ENCODE measurements around the gene PRR22.

The PRR22 gene

GRCh38 chr19:5811117-5811516, 26.6 kb upstream of the PRR22 start:
- no peak for DNase-seq

GRCh38 chr19:5809469-5809868, 24.9 kb upstream of the PRR22 start:
- no peak for DNase-seq

DNA sequence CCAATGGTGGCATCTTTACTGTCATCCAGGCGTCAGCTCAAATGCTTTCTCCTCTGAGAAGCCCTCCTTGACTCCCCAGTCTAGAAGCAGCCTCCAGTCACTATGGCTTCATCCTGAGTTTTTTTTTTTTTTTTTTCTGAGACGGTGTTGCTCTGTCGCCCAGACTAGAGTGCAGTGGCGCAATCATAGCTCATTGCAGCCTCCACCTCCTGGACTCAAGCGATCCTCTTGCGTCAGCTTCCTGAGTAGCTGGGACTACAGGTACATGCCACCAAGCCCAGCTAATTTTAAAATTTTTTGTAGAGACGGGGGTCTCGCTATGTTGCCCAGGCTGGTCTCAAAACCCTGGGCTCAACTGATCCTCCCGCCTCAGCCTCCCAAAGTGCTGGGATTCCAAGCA, 24.5 kb upstream of the PRR22 start:
- no peak for DNase-seq

DNA sequence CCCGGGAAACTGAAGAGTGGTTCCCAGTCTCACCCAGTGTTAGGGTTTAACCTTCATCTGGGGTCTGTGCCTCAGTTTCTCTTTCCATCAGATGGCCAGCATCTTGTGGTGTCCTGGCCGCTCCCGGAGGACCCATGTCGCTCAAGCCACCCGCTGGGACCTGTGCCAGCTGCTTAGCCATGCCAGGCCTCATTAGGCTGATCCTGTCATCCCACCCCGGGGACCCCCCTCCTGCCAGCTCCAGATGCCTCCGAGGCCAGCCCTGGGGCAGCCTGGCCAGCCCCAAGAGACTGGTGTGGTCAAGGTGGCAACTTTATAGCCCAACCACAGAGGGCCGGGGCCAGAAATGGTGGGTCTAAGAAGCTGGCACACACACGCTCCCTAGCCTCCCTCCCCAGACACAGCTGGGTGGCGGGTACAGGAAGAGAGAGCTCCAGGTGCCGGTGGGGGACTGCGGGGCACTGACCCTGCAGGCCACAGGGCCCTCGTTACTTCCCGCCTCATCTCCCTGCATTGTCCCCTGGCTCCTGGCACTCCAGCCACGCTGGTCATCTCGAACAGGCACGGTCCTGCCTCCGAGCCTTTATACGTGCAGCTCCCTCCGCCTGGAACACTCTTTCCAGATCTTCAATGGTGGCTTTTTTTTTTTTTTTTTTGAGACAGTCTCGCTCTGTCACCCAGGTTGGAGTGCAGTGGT, 23.7 kb upstream of the PRR22 start:
- no peak for DNase-seq

DNA sequence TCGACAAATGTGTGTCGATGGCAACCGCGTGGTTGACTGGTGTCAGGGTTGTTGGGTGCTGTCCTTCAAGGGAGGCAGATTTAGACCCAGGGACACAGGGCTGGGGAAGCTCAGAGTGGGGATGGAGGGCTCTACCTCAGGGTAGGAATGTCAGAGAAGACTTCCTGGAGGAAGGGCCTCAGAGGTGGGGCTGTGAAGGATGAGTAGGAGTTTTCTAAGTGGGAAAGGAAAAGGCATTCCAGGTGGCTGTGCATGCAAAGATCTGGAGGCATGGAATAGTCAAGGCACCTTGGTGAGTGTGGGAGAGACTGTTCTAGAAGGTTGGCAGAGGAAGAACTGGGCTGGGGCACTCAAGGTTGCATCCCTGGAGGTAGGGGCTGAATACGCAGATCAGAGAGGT, 22.4 kb upstream of the PRR22 start:
- no peak for DNase-seq

GRCh38 chr19:5806133-5806489, 21.6 kb upstream of the PRR22 start:
- DNase-seq: no peak

DNA sequence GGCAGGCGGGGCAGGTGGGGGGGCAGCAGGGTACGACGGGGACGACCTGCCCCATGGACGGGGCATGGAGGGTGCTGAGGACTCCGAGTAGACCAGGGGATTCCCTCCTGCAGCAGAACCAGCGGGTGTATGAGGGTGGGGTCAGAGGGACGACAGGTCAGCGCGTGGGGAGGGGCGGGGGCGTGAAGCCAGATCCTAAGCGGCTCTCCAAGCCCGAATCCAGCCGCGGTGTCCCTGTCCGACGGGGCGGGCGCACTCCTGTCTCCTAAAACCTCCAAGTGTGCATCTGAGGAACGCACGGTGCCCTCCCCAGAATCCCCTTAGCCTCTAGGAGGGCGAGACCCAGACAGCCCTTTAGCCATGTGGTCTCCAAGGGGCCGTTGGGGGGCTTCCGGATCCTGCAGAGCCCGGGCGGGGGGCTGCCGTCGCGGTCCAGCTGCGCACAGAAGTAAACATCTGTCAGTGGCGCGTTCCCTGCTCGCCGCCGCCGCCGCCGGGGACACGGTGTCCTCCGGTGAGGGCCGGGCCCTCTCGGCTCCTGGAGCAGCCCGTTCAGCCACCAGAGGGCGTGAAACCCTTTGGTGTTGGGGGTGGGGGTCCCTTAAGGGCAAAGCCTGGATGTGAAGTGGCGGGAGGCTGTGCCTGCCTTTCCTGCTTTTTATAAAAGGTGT, 21.1 kb upstream of the PRR22 start:
- DNase-seq: peak; percentile 81

DNA sequence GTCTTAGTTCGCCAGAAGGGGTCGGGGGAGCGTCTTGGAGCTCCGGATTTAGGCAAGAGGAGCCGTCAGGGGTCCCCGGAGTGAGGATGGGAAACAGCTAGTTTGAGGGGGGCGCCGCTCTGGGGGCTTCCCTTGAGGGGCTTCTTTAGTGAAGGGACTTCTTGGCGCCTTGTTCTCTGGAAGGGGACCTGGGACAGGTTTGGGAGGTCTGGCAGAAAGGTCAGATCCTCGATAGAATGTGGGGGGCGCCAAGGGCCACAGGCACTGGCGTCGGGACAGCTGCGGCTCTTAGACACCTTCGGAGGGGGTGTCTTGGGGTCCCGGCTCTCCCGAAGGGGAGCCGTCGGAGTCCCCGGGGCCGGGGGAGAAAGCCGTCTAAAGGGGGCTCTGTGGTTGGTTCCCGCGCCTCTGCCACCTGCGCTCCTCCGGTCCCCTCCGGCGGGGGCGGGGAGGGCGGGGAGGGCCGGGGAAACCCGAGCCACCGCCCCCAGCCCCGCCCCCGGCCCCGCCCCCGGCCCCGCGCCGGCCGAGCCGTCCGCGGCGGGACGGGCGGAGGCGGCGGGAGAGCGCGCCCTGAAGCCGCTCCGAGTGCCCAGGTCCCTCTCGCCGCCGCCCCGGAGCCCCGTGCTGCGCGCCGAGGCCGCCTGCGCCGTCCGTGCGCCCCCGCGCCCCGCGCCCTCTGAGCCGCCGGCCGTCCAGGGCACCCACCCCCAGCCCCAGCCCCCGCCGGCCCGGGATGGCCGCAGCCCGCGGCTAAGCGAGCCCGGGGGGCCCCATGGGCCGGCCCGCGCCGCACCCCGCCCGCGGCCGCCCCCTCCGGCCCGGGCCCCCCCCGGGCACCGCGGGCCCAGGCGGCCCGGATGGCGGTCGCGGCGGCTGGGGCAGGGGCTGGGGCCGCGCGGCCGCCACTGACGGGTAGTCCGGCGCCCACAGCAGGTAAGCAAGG, 20.2 kb upstream of the PRR22 start, which contains the start of gene NRTN:
Gene NRTN (plus strand): TSS at position 552 of the 946 bp plus-strand sequence. CDS start 19,099 bp downstream, outside the sequence.
- DNase-seq: peak; percentile 35

DNA sequence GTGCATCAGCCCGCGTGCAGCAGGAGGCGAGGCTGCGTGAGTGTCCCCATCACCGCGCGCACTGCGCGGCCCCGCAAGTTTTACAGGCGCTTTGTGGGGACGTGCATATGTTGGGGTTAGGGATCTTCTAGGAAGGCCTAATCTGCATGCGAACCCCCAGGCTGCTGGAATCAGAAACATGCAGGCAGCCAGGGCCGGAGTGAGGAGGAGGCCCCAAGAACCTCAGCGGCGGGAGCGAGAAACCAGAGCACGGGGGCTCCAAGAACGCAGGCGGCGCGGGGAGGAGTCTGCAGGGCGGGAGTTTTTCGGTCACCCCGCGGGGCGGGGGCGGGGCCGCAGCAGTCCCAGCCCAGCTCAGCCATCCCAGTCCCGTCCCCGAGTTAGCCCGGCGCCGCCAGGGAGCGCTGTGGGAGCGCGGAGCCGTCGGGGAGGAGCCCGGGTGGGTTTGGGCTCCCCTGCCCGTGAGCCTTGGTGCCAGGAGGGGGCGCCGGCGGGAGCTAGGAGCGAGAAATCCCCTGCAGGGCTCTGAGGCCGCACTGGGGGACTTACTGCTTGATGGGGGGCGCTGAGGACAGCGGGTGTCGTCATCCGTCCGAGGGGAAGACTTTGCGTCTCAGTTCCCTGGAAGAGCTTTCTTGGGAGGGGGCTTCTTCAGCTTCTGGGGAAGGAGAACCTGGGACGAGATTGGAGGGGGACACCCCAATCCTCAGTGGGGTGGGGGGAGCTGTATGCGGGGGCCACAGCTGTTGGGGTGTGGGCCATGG, 19.4 kb upstream of the PRR22 start:
- DNase-seq: peak; percentile 94

- DNase-seq: no peak
Observed at GRCh38 chr19:5803441-5803751, 18.9 kb upstream of the PRR22 start.

DNA sequence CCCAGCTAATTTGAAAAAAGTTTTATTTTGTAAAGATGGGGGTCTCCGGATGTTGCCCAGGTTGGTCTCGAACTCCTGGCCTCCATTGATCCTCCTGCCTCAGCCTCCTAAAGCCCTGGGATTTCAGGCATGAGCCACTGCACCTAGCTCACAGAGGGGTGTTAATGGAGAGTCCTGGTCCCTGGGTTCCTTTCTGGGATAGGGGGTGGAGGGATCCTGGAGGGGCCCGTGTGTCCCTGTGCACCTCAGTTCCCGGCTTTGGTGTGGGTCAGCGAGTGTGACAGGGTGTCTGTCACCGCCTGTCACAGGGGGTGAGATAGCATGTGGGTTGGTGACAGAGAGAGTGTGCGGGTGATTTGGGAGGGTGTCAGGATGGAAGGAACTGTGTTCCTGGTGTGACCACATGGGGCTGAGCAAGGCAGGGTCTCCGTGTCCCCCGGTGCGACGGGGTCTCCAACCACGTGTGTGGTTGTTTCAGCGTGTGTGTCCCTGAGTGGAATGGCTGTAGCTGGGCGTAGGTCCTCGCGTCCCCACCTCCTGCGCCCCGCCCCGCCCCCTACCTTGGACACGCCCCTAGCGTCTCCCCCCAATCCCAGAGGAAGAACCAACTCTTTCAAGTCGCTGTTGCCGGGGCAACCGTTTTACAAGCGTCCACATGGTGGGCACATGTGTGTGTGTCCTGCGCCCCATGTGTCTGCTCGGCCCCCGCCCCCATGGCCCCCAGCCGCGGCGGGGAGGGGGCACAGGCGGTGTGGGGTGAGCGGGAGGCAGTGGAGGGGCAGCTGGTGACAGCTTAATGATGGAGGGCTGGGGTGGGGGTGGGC, 17.5 kb upstream of the PRR22 start:
- DNase-seq: no peak

DNA sequence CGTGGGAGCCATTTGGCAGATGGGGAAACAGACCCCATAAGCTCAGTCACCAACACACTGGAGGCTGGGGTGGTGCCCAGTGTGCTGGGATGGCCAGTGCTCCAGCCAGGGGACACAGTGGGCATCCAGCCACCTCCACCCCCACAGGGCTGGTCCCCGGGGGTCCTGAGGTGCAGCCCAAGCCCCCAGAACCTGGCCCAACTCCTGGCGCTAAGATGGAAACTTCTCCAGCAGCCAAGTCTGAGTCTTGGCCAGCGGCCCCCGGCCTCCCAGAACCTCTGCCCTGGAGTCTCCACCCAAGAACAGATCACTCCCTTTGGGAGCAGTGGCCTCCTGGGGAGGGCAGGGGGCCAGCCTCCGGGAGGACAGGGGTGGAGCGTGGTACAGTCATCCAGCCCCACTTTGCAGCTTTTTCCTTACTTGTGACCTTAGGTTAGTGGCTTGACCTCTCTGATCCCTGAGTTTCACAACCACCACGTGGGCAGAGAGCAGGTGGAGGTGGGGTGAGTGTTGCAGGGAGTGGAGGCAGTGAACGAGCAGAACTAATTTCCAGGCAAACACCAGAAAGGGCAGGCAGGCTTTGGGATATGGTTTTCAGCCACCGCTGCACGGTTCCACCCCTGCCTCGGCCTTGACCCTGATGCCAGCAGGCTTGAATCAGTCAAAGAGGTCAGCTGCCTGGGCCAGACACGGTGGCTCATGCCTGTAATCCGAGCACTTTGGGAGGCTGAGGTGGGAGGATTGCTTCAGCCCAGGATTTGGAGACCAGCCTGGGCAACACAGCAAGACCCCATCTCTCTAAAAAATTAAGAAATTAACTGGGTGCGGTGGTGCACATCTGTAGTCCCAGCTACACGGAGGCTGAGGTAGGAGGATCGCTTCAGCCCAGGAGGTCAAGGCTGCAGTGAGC, 16.1 kb upstream of the PRR22 start:
- no peak for DNase-seq

DNA sequence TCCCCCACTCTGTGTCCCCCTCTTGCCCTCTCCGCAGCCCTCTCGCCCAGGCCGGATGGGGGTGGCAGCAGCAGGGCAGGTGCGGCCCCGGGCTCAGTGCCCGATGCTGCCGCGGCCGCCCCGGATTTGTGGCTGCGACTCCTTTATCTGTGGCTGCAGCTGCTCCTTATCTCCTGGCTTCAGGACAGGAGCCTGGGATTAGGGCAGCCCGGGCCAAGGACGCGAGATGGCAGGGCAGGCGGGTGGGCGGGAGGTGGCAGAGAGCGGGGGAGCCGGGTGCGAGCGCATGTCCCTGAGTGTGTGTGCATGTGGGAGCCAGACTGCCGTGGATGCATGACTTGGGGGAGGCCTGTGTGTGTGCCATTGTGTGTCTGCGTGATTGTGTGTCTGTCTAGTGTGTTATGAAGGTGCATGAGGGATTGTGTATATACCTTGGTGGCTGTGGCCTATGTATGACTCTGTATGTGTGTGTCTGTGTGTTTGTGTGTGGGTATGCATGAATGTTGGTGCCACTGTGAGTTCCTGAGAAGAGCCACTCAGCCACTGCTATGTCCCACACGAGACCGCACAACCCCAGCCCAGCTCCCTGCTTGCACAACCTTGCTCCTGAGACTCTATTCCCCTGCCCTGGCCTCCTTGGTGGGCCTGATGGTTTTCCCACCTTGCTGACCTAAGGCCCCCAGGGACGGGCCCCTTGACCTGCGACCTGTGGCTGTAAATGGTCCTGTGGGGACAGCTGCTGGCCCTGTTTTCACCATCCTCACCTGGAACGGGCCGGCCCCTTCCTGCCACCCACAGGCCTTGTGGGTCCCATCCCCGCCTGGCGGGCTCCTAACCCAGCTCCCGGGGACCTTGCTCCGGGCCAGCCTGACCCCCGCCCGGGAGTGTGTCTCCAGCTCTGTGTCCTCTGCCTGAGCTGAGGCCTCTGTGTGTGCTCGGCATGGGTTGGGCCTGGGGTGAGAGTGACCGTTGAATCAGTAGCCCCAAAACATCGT, 15.0 kb upstream of the PRR22 start:
- no peak for DNase-seq

GRCh38 chr19:5798244-5798643, 13.7 kb upstream of the PRR22 start:
- DNase-seq: no peak

GRCh38 chr19:5795382-5795919, 10.9 kb upstream of the PRR22 start:
- no peak for DNase-seq

DNA sequence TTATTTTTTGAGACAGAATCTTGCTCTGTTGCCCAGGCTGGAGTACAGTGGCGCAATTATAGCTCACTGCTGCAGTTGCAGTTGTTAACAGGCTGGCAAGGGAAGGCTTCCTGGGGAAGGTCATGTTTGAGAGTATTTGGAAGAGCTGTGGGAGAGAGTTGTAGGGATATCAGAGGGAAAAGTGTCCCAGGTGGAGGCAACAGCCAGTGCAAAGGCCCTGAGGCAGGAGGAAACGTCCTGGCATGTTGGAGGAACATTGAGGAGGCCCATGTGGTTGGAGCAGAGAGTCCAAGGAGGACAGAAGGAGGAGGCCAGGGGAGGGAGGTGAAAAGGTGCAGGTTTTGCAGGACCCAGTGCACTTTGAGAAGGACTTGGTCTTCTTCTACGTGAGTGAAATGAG, 8.6 kb upstream of the PRR22 start:
- no peak for DNase-seq

- no peak for DNase-seq
Observed at GRCh38 chr19:5792224-5792623, 7.7 kb upstream of the PRR22 start.

DNA sequence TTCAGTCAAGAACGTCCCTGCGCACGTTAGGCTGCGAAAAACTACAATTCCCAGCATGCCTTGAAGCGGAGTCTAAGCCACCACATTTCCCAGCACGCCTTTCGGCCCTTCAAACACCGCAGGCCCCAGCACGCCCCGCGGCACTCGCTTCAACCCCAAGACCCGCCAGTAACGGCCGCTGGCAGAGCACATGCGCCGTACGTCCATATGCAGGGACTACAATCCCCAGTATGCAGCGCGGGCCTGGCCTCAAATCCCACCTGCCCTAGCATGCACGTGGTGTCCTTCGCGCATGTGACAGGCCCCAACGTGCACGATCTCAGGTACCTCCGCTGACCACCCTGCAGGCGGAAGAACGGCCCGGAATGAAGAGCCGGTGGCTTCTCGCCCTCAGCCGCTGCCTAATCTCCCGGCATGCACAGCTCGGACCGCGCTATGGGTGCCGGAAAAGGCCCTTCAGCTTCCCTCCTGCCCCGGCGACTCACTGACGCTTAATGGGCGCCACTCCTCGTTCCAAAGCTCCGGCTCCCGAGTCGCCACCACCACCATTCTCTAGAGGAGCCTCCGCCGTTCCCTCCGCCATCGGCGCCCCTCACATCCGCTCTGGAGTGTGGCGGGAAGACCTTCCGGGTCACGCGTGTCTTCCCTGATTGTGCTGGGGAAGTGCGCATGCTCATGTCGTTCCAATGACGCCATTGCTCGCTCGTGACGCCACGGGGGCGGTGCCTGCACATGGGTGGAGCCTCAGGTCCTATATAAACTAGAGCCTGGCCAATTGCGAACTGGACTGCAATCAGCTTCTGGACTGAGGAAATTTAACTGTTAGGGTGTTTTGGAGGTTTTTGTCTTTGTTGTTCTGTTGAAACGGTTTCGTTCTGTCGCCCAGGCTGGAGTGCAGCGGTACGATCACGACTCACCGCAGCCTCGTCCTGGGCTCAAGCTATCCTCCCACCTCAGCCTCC, 6.3 kb upstream of the PRR22 start, which contains the start of gene DUS3L:
Gene DUS3L (minus strand): TSS at position 605 of the 962 bp plus-strand sequence. CDS start 22 bp downstream, at position 583.
- peak; percentile 96 for DNase-seq
